GM23338 (cell line): ENCODE results near the gene C20orf173. TPM values are rescaled to one million over a fixed set of nuclear protein-coding genes. Genes with fewer than 3 reads are reported as not detected.

ENCODE experiments used
- ATAC-seq: fragments of 200-7000 bp; cut with Tn5 transposase; 3 replicates; pipeline ENCODE4 v1.9.1; 2020
- DNase-seq: peaks from one replicate; pipeline ENCODE4 v3.0.0-alpha.2; 2015; ENCODE audit warnings: low spot score
- H2AFZ ChIP-seq: fragments of 200-600 bp; sonication (generic); 2 replicates; pipeline ENCODE4 v1.8.0; 2016; ENCODE audit warnings: antibody characterized with exemption, mild to moderate bottlenecking, moderate library complexity
- H3F3A ChIP-seq: fragments of 200-600 bp; sonication (generic); replicated peaks from 2 replicates; pipeline ENCODE4 v1.8.0; 2017; ENCODE audit warnings: antibody characterized with exemption, mixed run types, low read depth
- H3K27ac ChIP-seq: fragments of 200-600 bp; sonication (generic); 2 replicates; pipeline ENCODE4 v1.6.1; 2016; ENCODE audit warnings: low read depth
- H3K27me3 ChIP-seq: fragments of 200-600 bp; sonication (generic); 2 replicates; pipeline ENCODE4 v1.8.0; 2016; ENCODE audit warnings: mild to moderate bottlenecking, mixed run types, moderate library complexity; ENCODE audit not compliant: insufficient read depth
- H3K36me3 ChIP-seq: fragments of 200-600 bp; sonication (generic); 2 replicates; pipeline ENCODE4 v1.8.0; 2016; ENCODE audit warnings: mild to moderate bottlenecking; ENCODE audit not compliant: insufficient read depth
- H3K4me1 ChIP-seq: fragments of 200-600 bp; sonication (generic); 2 replicates; pipeline ENCODE4 v1.8.0; 2016; ENCODE audit warnings: mild to moderate bottlenecking, moderate library complexity; ENCODE audit not compliant: insufficient read depth
- H3K4me2 ChIP-seq: fragments of 200-600 bp; sonication (generic); 2 replicates; pipeline ENCODE4 v1.7.1; 2017; ENCODE audit warnings: mixed run types
- H3K4me3 ChIP-seq: fragments of 200-600 bp; sonication (generic); 2 replicates; pipeline ENCODE4 v1.6.1; 2016; ENCODE audit warnings: mixed run types
- H3K79me2 ChIP-seq: fragments of 200-600 bp; sonication (generic); replicated peaks from 2 replicates; pipeline ENCODE4 v1.8.0; 2017; ENCODE audit warnings: mild to moderate bottlenecking; ENCODE audit not compliant: insufficient read depth
- H3K9me2 ChIP-seq: fragments of 200-600 bp; sonication (generic); 2 replicates; pipeline ENCODE4 v1.8.0; 2017; ENCODE audit not compliant: insufficient read depth
- H4K20me1 ChIP-seq: fragments of 200-600 bp; sonication (generic); replicated peaks from 2 replicates; pipeline ENCODE4 v1.8.0; 2017; ENCODE audit warnings: mild to moderate bottlenecking; ENCODE audit not compliant: insufficient read depth
- H3K27ac Mint-ChIP-seq: 2 replicates; pipeline ENCODE4 v1.8.0; 2020; ENCODE audit warnings: inconsistent platforms, mild to moderate bottlenecking, moderate library complexity, mixed read lengths
- H3K27me3 Mint-ChIP-seq: 3 replicates; pipeline ENCODE4 v1.8.0; 2022; ENCODE audit warnings: low read depth, mild to moderate bottlenecking, moderate library complexity, mixed read lengths, inconsistent platforms; ENCODE audit not compliant: insufficient read depth, poor library complexity
- H3K36me3 Mint-ChIP-seq: 3 replicates; pipeline ENCODE4 v1.8.0; 2021; ENCODE audit warnings: low read depth, mild to moderate bottlenecking, inconsistent platforms, moderate library complexity, mixed read lengths
- H3K4me1 Mint-ChIP-seq: 3 replicates; pipeline ENCODE4 v1.8.0; 2020; ENCODE audit warnings: mild to moderate bottlenecking, inconsistent platforms, mixed read lengths
- H3K4me3 Mint-ChIP-seq: 3 replicates; pipeline ENCODE4 v1.8.0; 2021; ENCODE audit warnings: moderate library complexity, mild to moderate bottlenecking, inconsistent platforms, mixed read lengths
- H3K9me3 Mint-ChIP-seq: 3 replicates; pipeline ENCODE4 v1.8.0; 2020; ENCODE audit warnings: moderate library complexity, mild to moderate bottlenecking, inconsistent platforms, mixed read lengths
- CTCF ChIP-seq, 2 experiments: fragments of 200-600 bp in 1 of 2; sonication (generic) in 1 of 2; conservative IDR thresholded peaks; 2 replicates each; pipeline versions ENCODE4 v1.5.1 to v1.6.1; 2016 to 2017; ENCODE audit warnings: antibody characterized with exemption in 2 of 2, low read depth in 2 of 2, mild to moderate bottlenecking in 2 of 2, moderate library complexity in 1 of 2
- EZH2 ChIP-seq: fragments of 200-600 bp; sonication (generic); IDR thresholded peaks from one replicate; pipeline ENCODE4 v1.8.0; 2017; ENCODE audit warnings: antibody characterized with exemption, mild to moderate bottlenecking, low read depth; ENCODE audit not compliant: unreplicated experiment
- EZH2phosphoT487 ChIP-seq: fragments of 200-600 bp; sonication (generic); IDR thresholded peaks from one replicate; pipeline ENCODE4 v1.8.1; 2018; ENCODE audit warnings: antibody characterized with exemption; ENCODE audit not compliant: unreplicated experiment
- JUNB ChIP-seq: IDR thresholded peaks from one replicate; pipeline ENCODE4 v1.6.1; 2016; ENCODE audit warnings: antibody characterized with exemption; ENCODE audit not compliant: unreplicated experiment
- NANOG ChIP-seq: IDR thresholded peaks from 2 replicates; pipeline ENCODE4 v1.6.1; 2016; ENCODE audit warnings: antibody characterized with exemption, borderline replicate concordance
- REST ChIP-seq: IDR thresholded peaks from one replicate; pipeline ENCODE4 v1.6.1; 2018; ENCODE audit warnings: antibody characterized with exemption; ENCODE audit not compliant: unreplicated experiment
- STAT1 ChIP-seq: IDR thresholded peaks from one replicate; pipeline ENCODE4 v1.6.1; 2016; ENCODE audit warnings: antibody characterized with exemption; ENCODE audit not compliant: unreplicated experiment
- ZNF331 ChIP-seq: fragments of 250-450 bp; sonication (Bioruptor Pico); IDR thresholded peaks from 2 replicates; pipeline ENCODE4 v1.5.0; 2020; ENCODE audit warnings: low read depth, mild to moderate bottlenecking, moderate library complexity
- polyA plus RNA-seq: library from polyadenylated mRNA; unstranded; fragments of >200 nt; fragmentation: Nextera tagmentation; extraction: Ambion mirVana; gene quantifications from 2 replicates; pipeline ENCODE4 v1.2.1, GENCODE V29; 2016
- total RNA-seq: library from RNA; depleted of rRNA; stranded (reverse); fragments of >200 nt; shearing (Covaris generic); gene quantifications from 2 replicates; pipeline ENCODE4 v1.2.3, GENCODE V29; 2014
- TF ChIP-seq, protein P1 (sequence below): IDR thresholded peaks from 2 replicates; pipeline ENCODE4 v1.6.1; 2016; ENCODE audit warnings: antibody characterized with exemption

Gene C20orf173
- total and polyA plus RNA-seq, 2 experiments from 2014 or later, result not detected

- no peak overlapping the region for H3K27ac Mint-ChIP-seq
- no peaks in the 10 kb centered on the region for H3K27me3 ChIP-seq
- TF ChIP-seq, protein P1, sequence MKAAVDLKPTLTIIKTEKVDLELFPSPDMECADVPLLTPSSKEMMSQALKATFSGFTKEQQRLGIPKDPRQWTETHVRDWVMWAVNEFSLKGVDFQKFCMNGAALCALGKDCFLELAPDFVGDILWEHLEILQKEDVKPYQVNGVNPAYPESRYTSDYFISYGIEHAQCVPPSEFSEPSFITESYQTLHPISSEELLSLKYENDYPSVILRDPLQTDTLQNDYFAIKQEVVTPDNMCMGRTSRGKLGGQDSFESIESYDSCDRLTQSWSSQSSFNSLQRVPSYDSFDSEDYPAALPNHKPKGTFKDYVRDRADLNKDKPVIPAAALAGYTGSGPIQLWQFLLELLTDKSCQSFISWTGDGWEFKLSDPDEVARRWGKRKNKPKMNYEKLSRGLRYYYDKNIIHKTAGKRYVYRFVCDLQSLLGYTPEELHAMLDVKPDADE, result no peak
- no peak for TF ChIP-seq JUNB
- no peak for TF ChIP-seq CTCF (conservative IDR thresholded peaks at IDR 0.05; ENCODE audit: low read depth in 2 of 2)
- no peak for TF ChIP-seq STAT1
- H3K4me3 ChIP-seq, result no peak overlapping the region
- no peak for ATAC-seq
- no peaks in the 10 kb centered on the region for H3K4me1 ChIP-seq
- no peaks in the 10 kb centered on the region for H4K20me1 ChIP-seq
- H3K4me2 ChIP-seq, result no peak overlapping the region
- H3K79me2 ChIP-seq, result no peaks in the 10 kb centered on the region
- no peak overlapping the region for H3K27ac ChIP-seq
- no peak overlapping the region for H2AFZ ChIP-seq
- peak; percentile 22 for DNase-seq
- H3K9me3 Mint-ChIP-seq, result peaks cover 4% of the 10 kb centered on the region; the same call in 2 of the 3 replicates
- no peaks in the 10 kb centered on the region for H3K36me3 Mint-ChIP-seq
- no peak overlapping the region for H3K4me3 Mint-ChIP-seq
- no peaks in the 10 kb centered on the region for H3F3A ChIP-seq
- no peaks in the 10 kb centered on the region for H3K4me1 Mint-ChIP-seq
- H3K27me3 Mint-ChIP-seq, result peaks cover 15% of the 10 kb centered on the region
- no peaks in the 10 kb centered on the region for H3K36me3 ChIP-seq
- no peaks in the 10 kb centered on the region for H3K9me2 ChIP-seq
Measured at GRCh38 chr20:35527122-35527769, 2.2 kb downstream of the C20orf173 start.

GRCh38 chr20:35525639-35526038 is 3.8 kb downstream of the C20orf173 start:
- Histone ChIP-seq H2AFZ (no peak overlapping the region), H3K27ac (no peak overlapping the region), H3K9me2 (no peaks in the 10 kb centered on the region), H4K20me1 (no peaks in the 10 kb centered on the region), H3K36me3 (no peaks in the 10 kb centered on the region), H3K27me3 (no peaks in the 10 kb centered on the region), H3F3A (no peaks in the 10 kb centered on the region), H3K79me2 (no peaks in the 10 kb centered on the region), H3K4me3 (no peak overlapping the region), H3K4me2 (no peak overlapping the region), H3K4me1 (no peaks in the 10 kb centered on the region)
- no peak for DNase-seq
- Mint-ChIP-seq H3K9me3 (peaks cover 4% of the 10 kb centered on the region; the same call in 2 of the 3 replicates), H3K27me3 (peaks cover 12% of the 10 kb centered on the region), H3K36me3 (no peaks in the 10 kb centered on the region), H3K27ac (no peak overlapping the region), H3K4me3 (no peak overlapping the region), H3K4me1 (no peaks in the 10 kb centered on the region)
- no peak for ATAC-seq
- TF ChIP-seq CTCF (conservative IDR thresholded peaks at IDR 0.05; ENCODE audit: low read depth in 2 of 2) (no peak), REST (no peak), NANOG (no peak), EZH2phosphoT487 (no peak), ZNF331 (CRISPR knock-in tag) (no peak), JUNB (no peak), EZH2 (no peak)
